Gastrocnemius medialis (tissue), 4 donors: ENCODE data around the gene AARS2.

Experiments
- POLR2A ChIP-seq, 2 donors: fragments of 450-650 bp; IDR thresholded peaks; one replicate each; pipeline ENCODE4 v1.6.1; 2017; ENCODE audit warnings: antibody characterized with exemption in 2 of 2, mild to moderate bottlenecking in 2 of 2, moderate library complexity in 2 of 2
- TF ChIP-seq, protein P1 (sequence below), 5 experiments: fragments of 450-650 bp in 3 of 5; fragments of 200-600 bp in 2 of 5; sonication (generic) in 2 of 5; IDR thresholded peaks in 4 of 5; conservative IDR thresholded peaks in 1 of 5; 1 replicate in 4 of 5; 2 replicates in 1 of 5; pipeline ENCODE4 v1.5.1; 2016 to 2019; ENCODE audit warnings: antibody characterized with exemption in 5 of 5, mild to moderate bottlenecking in 3 of 5, moderate library complexity in 3 of 5

GRCh38 chr6:44361947-44362346 is 48.8 kb upstream of the AARS2 start:
- no peak for TF ChIP-seq POLR2A (IDR thresholded peaks at IDR 0.05)
- TF ChIP-seq, protein P1, sequence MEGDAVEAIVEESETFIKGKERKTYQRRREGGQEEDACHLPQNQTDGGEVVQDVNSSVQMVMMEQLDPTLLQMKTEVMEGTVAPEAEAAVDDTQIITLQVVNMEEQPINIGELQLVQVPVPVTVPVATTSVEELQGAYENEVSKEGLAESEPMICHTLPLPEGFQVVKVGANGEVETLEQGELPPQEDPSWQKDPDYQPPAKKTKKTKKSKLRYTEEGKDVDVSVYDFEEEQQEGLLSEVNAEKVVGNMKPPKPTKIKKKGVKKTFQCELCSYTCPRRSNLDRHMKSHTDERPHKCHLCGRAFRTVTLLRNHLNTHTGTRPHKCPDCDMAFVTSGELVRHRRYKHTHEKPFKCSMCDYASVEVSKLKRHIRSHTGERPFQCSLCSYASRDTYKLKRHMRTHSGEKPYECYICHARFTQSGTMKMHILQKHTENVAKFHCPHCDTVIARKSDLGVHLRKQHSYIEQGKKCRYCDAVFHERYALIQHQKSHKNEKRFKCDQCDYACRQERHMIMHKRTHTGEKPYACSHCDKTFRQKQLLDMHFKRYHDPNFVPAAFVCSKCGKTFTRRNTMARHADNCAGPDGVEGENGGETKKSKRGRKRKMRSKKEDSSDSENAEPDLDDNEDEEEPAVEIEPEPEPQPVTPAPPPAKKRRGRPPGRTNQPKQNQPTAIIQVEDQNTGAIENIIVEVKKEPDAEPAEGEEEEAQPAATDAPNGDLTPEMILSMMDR (IDR thresholded peaks at IDR 0.05 in 4 of 5, conservative IDR thresholded peaks at IDR 0.05 in 1 of 5): no peak
